ENCODE measurements around the gene CADPS2.

DNA sequence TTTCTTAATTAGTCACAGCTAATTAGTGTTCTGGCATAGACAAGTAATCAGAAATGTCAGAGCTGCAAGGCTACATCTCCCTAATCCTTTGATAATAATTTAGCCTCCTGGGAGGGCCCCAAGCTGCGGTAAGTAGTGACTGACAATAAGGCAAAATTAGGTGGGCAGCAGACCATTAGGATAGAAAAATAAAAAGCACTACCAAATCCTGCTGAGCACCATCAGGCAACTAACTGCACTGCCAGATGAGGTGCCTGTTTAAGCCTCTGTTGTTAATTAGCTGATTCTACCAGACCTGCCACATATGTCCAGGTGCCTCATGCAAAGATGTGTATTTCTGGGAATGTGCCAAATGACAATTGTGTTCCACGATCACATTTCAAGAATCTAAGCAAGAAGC is 549.2 kb downstream of the CADPS2 start:
- TF ChIP-seq CTCF (IDR thresholded peaks at IDR 0.05) (no peak), POLR2A (IDR thresholded peaks at IDR 0.05) (no peak)

Measured in right lobe of liver (tissue), 4 donors.